Aorta (tissue), 5 donors: Measurements from ENCODE around the gene UGP2. TPM values are rescaled to one million over a fixed set of nuclear protein-coding genes. Genes with fewer than 3 reads are reported as not detected.
"Not testable (repeated sequence)": the region's sequence is repeated elsewhere in the genome, so short reads cannot be mapped to it uniquely, and the experiment has no call there.

ENCODE experiments used
- ATAC-seq: fragments of 200-7000 bp; cut with Tn5 transposase; one replicate; pipeline ENCODE4 v1.9.1; 2022; ENCODE audit warnings: moderate library complexity; ENCODE audit not compliant: low FRiP score
- DNase-seq, 2 donors: peaks; one replicate each; pipeline ENCODE4 v3.0.0-alpha.2; 2020
- H3K27ac ChIP-seq, 2 donors: one replicate each; pipeline ENCODE4 v1.5.1; 2013; ENCODE audit warnings: low read length in 2 of 2, mild to moderate bottlenecking in 2 of 2, moderate library complexity in 2 of 2, control low read depth in 1 of 2, inconsistent platforms in 1 of 2, low read depth in 1 of 2
- H3K27me3 ChIP-seq, 2 donors: one replicate each; pipeline ENCODE4 v1.6.1; 2013; ENCODE audit warnings: control low read depth in 1 of 2, low read length in 1 of 2, mild to moderate bottlenecking in 1 of 2, moderate library complexity in 1 of 2; ENCODE audit not compliant: insufficient read depth in 2 of 2, control insufficient read depth in 1 of 2
- H3K36me3 ChIP-seq, 2 donors: one replicate each; pipeline ENCODE4 v1.6.1; 2013; ENCODE audit warnings: control low read depth in 1 of 2, low read length in 1 of 2, mild to moderate bottlenecking in 1 of 2; ENCODE audit not compliant: insufficient read depth in 2 of 2, control insufficient read depth in 1 of 2
- H3K4me1 ChIP-seq, 2 donors: one replicate each; pipeline ENCODE4 v1.6.1; 2013; ENCODE audit warnings: low read length in 2 of 2, control low read depth in 1 of 2, mild to moderate bottlenecking in 1 of 2, moderate library complexity in 1 of 2; ENCODE audit not compliant: insufficient read depth in 2 of 2, control insufficient read depth in 1 of 2
- H3K4me3 ChIP-seq, 2 donors: one replicate each; pipeline ENCODE4 v1.5.1; 2013; ENCODE audit warnings: low read length in 2 of 2, control low read depth in 1 of 2, mild to moderate bottlenecking in 1 of 2
- H3K9me3 ChIP-seq: one replicate; pipeline ENCODE4 v1.6.1; 2013; ENCODE audit warnings: mild to moderate bottlenecking, low read length; ENCODE audit not compliant: control insufficient read depth
- WGBS, 2 donors: extraction: QIAGEN DNeasy Blood & Tissue Kit; methylation state at CpG; one replicate each; pipeline ENCODE4 v1.1.7; 2013; 5-methylcytosine and 5-hydroxymethylcytosine counted together
- intact Hi-C, 2 donors: fragments of 100-400 bp; cut with DNase I; formaldehyde crosslinking; loops; one replicate each; pipeline versions ENCODE4 v1.14.2 to v1.15.0; 2022
- polyA plus RNA-seq, 2 donors: library from polyadenylated mRNA; stranded (reverse); fragments of 200-250 nt; gene quantifications; one replicate each; pipeline ENCODE4 v1.2.3, GENCODE V29; 2013
- total RNA-seq, 2 donors: library from RNA; stranded (reverse); fragmentation: NEBNext Ultra II Directional; extraction: Animal tissue kit (Norgen Biotek cat#: 25700); gene quantifications; one replicate each; pipeline ENCODE4 v1.2.1, GENCODE V29; 2021
- donor health status: healthy with polysubstance abuse.
- donor health status: Bipolar disorder and iron deficiency.
- donor health status: DM: no; HTN: no; CAD: no.
- donor health status: DM: no; HTN: no; CAD: no.
- donor health status: DM: yes; HTN: yes; CAD: no.

The UGP2 gene
- total and polyA plus RNA-seq, 4 donors: 166 to 422 (median 179) TPM

GRCh38 chr2:63843093-63843492 lies 1.4 kb downstream of the UGP2 start:
- 23 to 36% methylated on average over 8 of the region's 8 CpGs for WGBS, 2 donors
- DNase-seq (no peak), ATAC-seq (no peak)
- H3K9me3 ChIP-seq: no peaks in the 10 kb centered on the region
- no peaks in the 10 kb centered on the region for H3K27me3 ChIP-seq
- intact Hi-C loops: loop anchor here (5.0 to 10.0 kb wide), 5 partner anchors 46 to 258 kb away; partner anchors contain the start of genes MDH1 (in 1 of the 2) and WDPCP (in 1 of the 2)
- H3K4me1 ChIP-seq: peaks cover 3 to 7% of the 10 kb centered on the region in 2 donors
- H3K4me3 ChIP-seq: peak overlapping the region; percentile 68 to 71
- no peak overlapping the region for H3K27ac ChIP-seq
- H3K36me3 ChIP-seq: no peaks in the 10 kb centered on the region

- no peak for ATAC-seq
- H3K4me1 ChIP-seq: peaks cover 3 to 7% of the 10 kb centered on the region in 2 donors
- no peaks in the 10 kb centered on the region for H3K27me3 ChIP-seq
- 36 to 41% methylated on average over 2 of the region's 2 CpGs for WGBS, 2 donors
- intact Hi-C loops: loop anchor here (5.0 to 10.0 kb wide), 5 partner anchors 46 to 259 kb away; partner anchors contain the start of genes MDH1 (in 1 of the 2) and WDPCP (in 1 of the 2)
- no peak for DNase-seq
- H3K4me3 ChIP-seq: peak overlapping the region; percentile 29 to 68
- H3K27ac ChIP-seq: no peak overlapping the region
- no peaks in the 10 kb centered on the region for H3K9me3 ChIP-seq
- H3K36me3 ChIP-seq: no peaks in the 10 kb centered on the region
Observed at GRCh38 chr2:63843791-63844190, 2.1 kb downstream of the UGP2 start.

- WGBS, 2 donors: 55% methylated on average over 3 of the region's 3 CpGs
Observed at GRCh38 chr2:63844616-63845015, 2.9 kb downstream of the UGP2 start.

GRCh38 chr2:63845866-63846265 lies 4.2 kb downstream of the UGP2 start:
- Histone ChIP-seq H3K4me1 (peaks cover 6 to 7% of the 10 kb centered on the region in 2 donors), H3K9me3 (no peaks in the 10 kb centered on the region), H3K27me3 (no peaks in the 10 kb centered on the region), H3K36me3 (no peaks in the 10 kb centered on the region), H3K4me3 (no peak overlapping the region), H3K27ac (no peak overlapping the region)
- intact Hi-C loops: loop anchor here in 1 of 2 donors (10.0 kb wide), 2 partner anchors 51 to 261 kb away; partner anchors contain the start of genes MDH1 and WDPCP
- DNase-seq (no peak), ATAC-seq (no peak)
- WGBS, 2 donors: 80 to 84% methylated on average over 3 of the region's 3 CpGs

More at GRCh38 chr2:63844616-63845015, 2.9 kb downstream of the UGP2 start:
- DNase-seq (no peak), ATAC-seq (no peak)
- Histone ChIP-seq H3K4me3 (no peak overlapping the region), H3K36me3 (no peaks in the 10 kb centered on the region), H3K9me3 (no peaks in the 10 kb centered on the region), H3K27ac (no peak overlapping the region), H3K27me3 (no peaks in the 10 kb centered on the region), H3K4me1 (peaks cover 3 to 7% of the 10 kb centered on the region in 2 donors)
- intact Hi-C loops: loop anchor here (5.0 to 10.0 kb wide), 5 partner anchors 47 to 260 kb away; partner anchors contain the start of genes MDH1 (in 1 of the 2) and WDPCP (in 1 of the 2)

DNA sequence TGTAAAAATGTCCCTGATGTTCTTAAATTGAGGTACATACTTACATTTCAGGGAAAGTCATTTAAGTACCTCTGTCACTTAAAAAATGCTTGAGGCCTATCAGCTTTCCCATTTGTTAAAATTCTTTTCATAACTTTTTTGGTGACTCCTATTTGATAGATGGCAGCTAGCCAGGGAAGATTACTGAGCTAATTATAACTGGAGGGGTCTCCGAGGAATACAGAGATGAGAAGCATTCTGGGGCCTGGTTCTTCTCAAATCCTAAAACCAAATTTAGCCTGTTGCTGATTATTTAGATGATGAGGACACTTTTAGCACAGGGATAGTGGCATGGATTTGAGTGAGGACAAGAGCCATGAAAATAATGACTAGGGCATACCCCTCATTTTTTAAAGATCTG lies 4.8 kb downstream of the UGP2 start:
- Histone ChIP-seq H3K4me3 (no peak overlapping the region), H3K27ac (no peak overlapping the region), H3K36me3 (no peaks in the 10 kb centered on the region), H3K27me3 (no peaks in the 10 kb centered on the region), H3K9me3 (no peaks in the 10 kb centered on the region), H3K4me1 (peaks cover 6 to 7% of the 10 kb centered on the region in 2 donors)
- no peak for DNase-seq
- intact Hi-C loops: loop anchor here in 1 of 2 donors (10.0 kb wide), 2 partner anchors 52 to 262 kb away; partner anchors contain the start of genes MDH1 and WDPCP
- ATAC-seq: no peak
- 6 to 8% methylated on average over 1 of the region's 1 CpG for WGBS, 2 donors

- intact Hi-C loops: loop anchor here in 1 of 2 donors (10.0 kb wide), 2 partner anchors 53 to 263 kb away; partner anchors contain the start of genes MDH1 and WDPCP
- H3K27ac ChIP-seq, H3K4me3 ChIP-seq, H3K27me3 ChIP-seq, H3K9me3 ChIP-seq, ATAC-seq, DNase-seq, H3K36me3 ChIP-seq: not testable (repeated sequence)
- WGBS, 2 donors: 82 to 96% methylated on average over 3 to 4 of the region's 4 CpGs
- peaks cover 6 to 11% of the 10 kb centered on the region in 2 donors for H3K4me1 ChIP-seq
Observed at GRCh38 chr2:63847571-63847970, 5.9 kb downstream of the UGP2 start.

- H3K4me3 ChIP-seq: no peak overlapping the region
- DNase-seq: no peak
- ATAC-seq: no peak
- no peak overlapping the region for H3K27ac ChIP-seq
- no peaks in the 10 kb centered on the region for H3K27me3 ChIP-seq
- no peaks in the 10 kb centered on the region for H3K36me3 ChIP-seq
- H3K4me1 ChIP-seq: peaks cover 11 to 18% of the 10 kb centered on the region in 2 donors
- no peaks in the 10 kb centered on the region for H3K9me3 ChIP-seq
- intact Hi-C loops: loop anchor here in 1 of 2 donors (10.0 kb wide), 2 partner anchors 55 to 265 kb away; partner anchors contain the start of genes MDH1 and WDPCP
- 6 to 7% methylated on average over 7 of the region's 7 CpGs for WGBS, 2 donors
Observed at GRCh38 chr2:63849381-63850203, 7.9 kb downstream of the UGP2 start.

- Histone ChIP-seq H3K36me3 (no peaks in the 10 kb centered on the region), H3K9me3 (no peaks in the 10 kb centered on the region), H3K4me3 (no peak overlapping the region), H3K27ac (no peak overlapping the region), H3K4me1 (peaks cover 10 to 17% of the 10 kb centered on the region in 2 donors), H3K27me3 (no peaks in the 10 kb centered on the region)
- DNase-seq (no peak), ATAC-seq (no peak)
- WGBS, 2 donors: 14 to 45% methylated on average over 1 of the region's 1 CpG
- intact Hi-C loops: no loop called here
Observed at GRCh38 chr2:63850204-63850571, 8.5 kb downstream of the UGP2 start.
